ENCODE results near the gene SLC35B4.

SLC35B4 gene

GRCh38 chr7:134287916-134288659 is 28.6 kb downstream of the SLC35B4 start:
- Histone ChIP-seq H4K20me1 (ENCODE audit: insufficient read depth, low read length) (no peaks in the 10 kb centered on the region), H3K9me3 (ENCODE audit: insufficient read depth, low read length, severe bottlenecking) (no peaks in the 10 kb centered on the region), H3K79me2 (ENCODE audit: insufficient read depth, low read length) (no peaks in the 10 kb centered on the region), H3K27ac (ENCODE audit: low read length) (no peak overlapping the region), H3K4me2 (ENCODE audit: insufficient read depth, low read length) (no peak overlapping the region), H3K36me3 (ENCODE audit: insufficient read depth, low read length) (no peaks in the 10 kb centered on the region; the same call in 1 of the 2 replicates), H3K4me1 (ENCODE audit: insufficient read depth, low read length) (no peaks in the 10 kb centered on the region), H3K27me3 (ENCODE audit: insufficient read depth, low read length, poor library complexity) (no peaks in the 10 kb centered on the region), H3K9ac (ENCODE audit: low read depth, low read length) (no peak overlapping the region), H2AFZ (ENCODE audit: low read depth, low read length) (no peak overlapping the region), H3K4me3 (ENCODE audit: low read depth in 1 of 2, low read length in 2 of 2) (no peak overlapping the region)
- no peak for ATAC-seq (ENCODE audit: insufficient read depth, low read depth)
- TF ChIP-seq CTCF (IDR thresholded peaks at IDR 0.05; ENCODE audit: borderline replicate concordance, extremely low read depth, low read length, poor library complexity, severe bottlenecking), result no peak
- no peak for TF ChIP-seq EZH2 (IDR thresholded peaks at IDR 0.05; ENCODE audit: borderline replicate concordance, low read depth, low read length, severe bottlenecking)
- no peak for DNase-seq

DNA sequence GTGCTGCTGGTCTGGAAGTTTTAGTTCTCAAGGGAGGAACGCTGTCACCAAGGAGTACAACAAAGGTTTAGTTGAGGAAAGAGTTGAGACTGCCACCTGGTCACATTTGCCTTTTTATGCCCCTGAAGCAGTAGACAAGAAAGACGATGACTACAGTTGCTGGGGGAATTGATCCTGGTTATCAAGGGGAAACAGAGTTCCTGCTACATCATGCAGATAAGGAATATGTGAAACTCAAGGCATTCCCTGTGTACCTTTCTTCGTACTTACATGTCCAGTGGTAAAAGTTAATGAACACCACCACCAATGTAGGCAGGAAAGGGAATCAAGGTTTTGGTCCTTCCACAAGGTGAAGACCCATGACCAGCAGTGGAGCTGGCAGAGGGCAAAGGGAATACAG is 31.8 kb downstream of the SLC35B4 start:
- no peak overlapping the region for H3K4me2 ChIP-seq (ENCODE audit: insufficient read depth, low read length)
- no peak overlapping the region for H3K9ac ChIP-seq (ENCODE audit: low read depth, low read length)
- DNase-seq (no peak), ATAC-seq (ENCODE audit: insufficient read depth, low read depth) (no peak)
- H3K4me1 ChIP-seq (ENCODE audit: insufficient read depth, low read length), result no peaks in the 10 kb centered on the region
- H3K27me3 ChIP-seq (ENCODE audit: insufficient read depth, low read length, poor library complexity), result no peaks in the 10 kb centered on the region
- no peak overlapping the region for H3K27ac ChIP-seq (ENCODE audit: low read length)
- H3K79me2 ChIP-seq (ENCODE audit: insufficient read depth, low read length), result no peaks in the 10 kb centered on the region
- no peak overlapping the region for H3K4me3 ChIP-seq (ENCODE audit: low read depth in 1 of 2, low read length in 2 of 2)
- H3K9me3 ChIP-seq (ENCODE audit: insufficient read depth, low read length, severe bottlenecking), result no peaks in the 10 kb centered on the region
- no peaks in the 10 kb centered on the region for H4K20me1 ChIP-seq (ENCODE audit: insufficient read depth, low read length)
- H3K36me3 ChIP-seq (ENCODE audit: insufficient read depth, low read length), result no peaks in the 10 kb centered on the region
- no peak overlapping the region for H2AFZ ChIP-seq (ENCODE audit: low read depth, low read length)
- TF ChIP-seq EZH2 (IDR thresholded peaks at IDR 0.05; ENCODE audit: borderline replicate concordance, low read depth, low read length, severe bottlenecking) (no peak), CTCF (IDR thresholded peaks at IDR 0.05; ENCODE audit: borderline replicate concordance, extremely low read depth, low read length, poor library complexity, severe bottlenecking) (no peak)

GRCh38 chr7:134284011-134284410 is 32.7 kb downstream of the SLC35B4 start:
- Histone ChIP-seq H3K27me3 (ENCODE audit: insufficient read depth, low read length, poor library complexity) (peaks cover 4% of the 10 kb centered on the region), H3K9ac (ENCODE audit: low read depth, low read length) (no peak overlapping the region), H3K4me3 (ENCODE audit: low read depth in 1 of 2, low read length in 2 of 2) (no peak overlapping the region), H3K79me2 (ENCODE audit: insufficient read depth, low read length) (no peaks in the 10 kb centered on the region), H2AFZ (ENCODE audit: low read depth, low read length) (no peak overlapping the region), H3K4me1 (ENCODE audit: insufficient read depth, low read length) (no peaks in the 10 kb centered on the region), H3K27ac (ENCODE audit: low read length) (no peak overlapping the region), H3K9me3 (ENCODE audit: insufficient read depth, low read length, severe bottlenecking) (no peaks in the 10 kb centered on the region), H4K20me1 (ENCODE audit: insufficient read depth, low read length) (no peaks in the 10 kb centered on the region), H3K36me3 (ENCODE audit: insufficient read depth, low read length) (no peaks in the 10 kb centered on the region), H3K4me2 (ENCODE audit: insufficient read depth, low read length) (no peak overlapping the region)
- ATAC-seq (ENCODE audit: insufficient read depth, low read depth) (no peak), DNase-seq (no peak)
- TF ChIP-seq EZH2 (IDR thresholded peaks at IDR 0.05; ENCODE audit: borderline replicate concordance, low read depth, low read length, severe bottlenecking), result no peak

DNA sequence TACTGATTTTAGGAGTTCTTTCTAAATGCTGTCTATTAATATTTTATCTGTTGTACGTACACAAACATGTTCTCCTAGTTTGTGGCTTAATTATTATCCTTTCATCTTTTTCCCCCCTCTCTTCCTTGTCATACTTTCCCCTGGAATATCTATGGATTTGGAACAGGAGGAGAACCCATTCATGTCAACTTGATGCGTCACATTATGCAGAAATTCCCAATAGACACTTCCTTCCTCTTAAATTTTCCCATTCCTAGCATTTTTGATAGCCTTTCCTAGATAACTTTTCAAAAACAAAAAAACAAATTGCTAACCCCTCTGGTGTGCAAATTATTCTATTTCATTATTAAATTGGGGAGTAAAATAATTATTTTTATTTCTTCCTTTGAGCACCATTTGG is 36.2 kb downstream of the SLC35B4 start:
- H3K4me1 ChIP-seq (ENCODE audit: insufficient read depth, low read length), result no peaks in the 10 kb centered on the region
- no peak for ATAC-seq (ENCODE audit: insufficient read depth, low read depth)

More for the DNA sequence above, 36.2 kb downstream of the SLC35B4 start:
- Histone ChIP-seq H4K20me1 (ENCODE audit: insufficient read depth, low read length) (no peaks in the 10 kb centered on the region), H3K79me2 (ENCODE audit: insufficient read depth, low read length) (no peaks in the 10 kb centered on the region), H3K36me3 (ENCODE audit: insufficient read depth, low read length) (no peaks in the 10 kb centered on the region), H3K4me2 (ENCODE audit: insufficient read depth, low read length) (no peak overlapping the region), H3K27me3 (ENCODE audit: insufficient read depth, low read length, poor library complexity) (peaks cover 4% of the 10 kb centered on the region), H3K9me3 (ENCODE audit: insufficient read depth, low read length, severe bottlenecking) (no peaks in the 10 kb centered on the region), H3K4me3 (ENCODE audit: low read depth in 1 of 2, low read length in 2 of 2) (no peak overlapping the region), H3K27ac (ENCODE audit: low read length) (no peak overlapping the region), H3K9ac (ENCODE audit: low read depth, low read length) (no peak overlapping the region), H2AFZ (ENCODE audit: low read depth, low read length) (no peak overlapping the region)
- no peak for DNase-seq
- no peak for TF ChIP-seq CTCF (IDR thresholded peaks at IDR 0.05; ENCODE audit: borderline replicate concordance, extremely low read depth, low read length, poor library complexity, severe bottlenecking)
